Camera-type eye (tissue), 1 donor: ENCODE results near the gene SLC10A3. TPM values are rescaled to one million over a fixed set of nuclear protein-coding genes. Genes with fewer than 3 reads are reported as not detected.

Source experiments
- total RNA-seq: library from RNA; depleted of rRNA; stranded (reverse); fragments of >200 nt; gene quantifications from one replicate; pipeline ENCODE4 v1.2.3, GENCODE V29; 2014

The SLC10A3 gene
- 14.2 TPM for total RNA-seq

GRCh38 chrX:154490414-154491083, at the start of gene SLC10A3:
Gene SLC10A3, minus strand, starts transcription at chrX:154490629. Its CDS starts 1,689 bp downstream, at chrX:154488940.

GRCh38 chrX:154515966-154516655, 25.7 kb upstream of the SLC10A3 start, which contains the start of gene FAM3A:
Gene FAM3A, minus strand, starts transcription at chrX:154516232. Its CDS starts 460 bp downstream, at chrX:154515772.

GRCh38 chrX:154486396-154487207, 3.8 kb downstream of the SLC10A3 start, which contains the start of gene UBL4A:
Gene UBL4A, minus strand, starts transcription at chrX:154486615. Its CDS starts 31 bp downstream, at chrX:154486584.

GRCh38 chrX:154478728-154479622, 11.5 kb downstream of the SLC10A3 start, which contains the start of gene LAGE3:
Gene LAGE3, minus strand, starts transcription at chrX:154479281. Its CDS starts 366 bp downstream, at chrX:154478915.

GRCh38 chrX:154458116-154458953, 32.1 kb downstream of the SLC10A3 start, which contains the start of gene PLXNA3:
Gene PLXNA3, plus strand, starts transcription at chrX:154458281. Its CDS starts 1,903 bp downstream, at chrX:154460184.

GRCh38 chrX:154443992-154444754, 46.3 kb downstream of the SLC10A3 start, which contains the start of gene FAM50A:
Gene FAM50A, plus strand, starts transcription at chrX:154444141. Its CDS starts 95 bp downstream, at chrX:154444236.

Other genes with a start within 250 kb of the SLC10A3 start
- not detected for gene OPN1MW3, start 233.0 kb downstream of the SLC10A3 start, total RNA-seq
- gene TEX28, start 195.5 kb downstream of the SLC10A3 start, total RNA-seq = not detected
- gene TKTL1, start 194.8 kb downstream of the SLC10A3 start, total RNA-seq = 2.3 TPM
- gene FLNA, start 116.0 kb downstream of the SLC10A3 start, total RNA-seq = 469 TPM
- gene EMD, start 111.3 kb downstream of the SLC10A3 start, total RNA-seq = 23.0 TPM
- 5,669 TPM for gene RPL10, start 92.3 kb downstream of the SLC10A3 start, total RNA-seq
- 17.3 TPM for gene DNASE1L1, start 81.4 kb downstream of the SLC10A3 start, total RNA-seq
- gene TAFAZZIN, start 79.1 kb downstream of the SLC10A3 start, total RNA-seq = 26.3 TPM
- gene ATP6AP1, start 62.0 kb downstream of the SLC10A3 start, total RNA-seq = 94.4 TPM
- gene GDI1, start 53.5 kb downstream of the SLC10A3 start, total RNA-seq = 190 TPM
- 37.8 TPM for gene FAM50A, start 46.5 kb downstream of the SLC10A3 start, total RNA-seq
- gene PLXNA3, start 32.3 kb downstream of the SLC10A3 start, total RNA-seq = 31.2 TPM
- 20.0 TPM for gene LAGE3, start 11.3 kb downstream of the SLC10A3 start, total RNA-seq
- gene UBL4A, start 4.0 kb downstream of the SLC10A3 start, total RNA-seq = 30.8 TPM
- gene FAM3A, start 25.6 kb upstream of the SLC10A3 start, total RNA-seq = 24.8 TPM
- 33.1 TPM for gene G6PD, start 56.2 kb upstream of the SLC10A3 start, total RNA-seq
- 13.2 TPM for gene IKBKG, start 57.0 kb upstream of the SLC10A3 start, total RNA-seq
- gene CTAG1A, start 94.5 kb upstream of the SLC10A3 start, total RNA-seq = not detected
- not detected for gene CTAG1B, start 128.7 kb upstream of the SLC10A3 start, total RNA-seq
- not detected for gene CTAG2, start 162.9 kb upstream of the SLC10A3 start, total RNA-seq